Dendritic cell treated with granulocyte-macrophage colony-stimulating factor and Interleukin-4, amounts not matched to agents 40 ng/mL and 50 ng/mL, for 4 days (primary cell): ENCODE data around the gene EVA1B.

Experiments used
- H3K27ac Mint-ChIP-seq: one replicate; pipeline ENCODE4 v1.8.0; 2022; ENCODE audit warnings: mild to moderate bottlenecking, mixed read lengths
- H3K27me3 Mint-ChIP-seq: one replicate; pipeline ENCODE4 v1.8.0; 2022; ENCODE audit warnings: mild to moderate bottlenecking, mixed read lengths
- H3K36me3 Mint-ChIP-seq: one replicate; pipeline ENCODE4 v1.8.0; 2022; ENCODE audit warnings: low read depth, mixed read lengths
- H3K4me1 Mint-ChIP-seq: one replicate; pipeline ENCODE4 v1.8.0; 2022; ENCODE audit warnings: low read depth, mixed read lengths
- H3K4me3 Mint-ChIP-seq: one replicate; pipeline ENCODE4 v1.8.0; 2022; ENCODE audit warnings: mild to moderate bottlenecking, moderate library complexity, mixed read lengths
- H3K9me3 Mint-ChIP-seq: one replicate; pipeline ENCODE4 v1.8.0; 2022; ENCODE audit warnings: mixed read lengths
- intact Hi-C: fragments of 100-400 bp; cut with micrococcal nuclease; formaldehyde crosslinking; loops from one replicate; pipeline ENCODE4 v1.15.0; 2022

Gene EVA1B

GRCh38 chr1:36274201-36274600, 49.2 kb downstream of the EVA1B start:
- H3K27ac Mint-ChIP-seq, result no peak overlapping the region
- no peaks in the 10 kb centered on the region for H3K27me3 Mint-ChIP-seq
- intact Hi-C loops, result no loop called here
- H3K4me1 Mint-ChIP-seq, result no peaks in the 10 kb centered on the region
- no peak overlapping the region for H3K4me3 Mint-ChIP-seq
- H3K9me3 Mint-ChIP-seq, result no peaks in the 10 kb centered on the region
- peaks cover 65% of the 10 kb centered on the region for H3K36me3 Mint-ChIP-seq

GRCh38 chr1:36273024-36273423, 50.4 kb downstream of the EVA1B start:
- H3K27me3 Mint-ChIP-seq, result no peaks in the 10 kb centered on the region
- no peak overlapping the region for H3K27ac Mint-ChIP-seq
- no peaks in the 10 kb centered on the region for H3K9me3 Mint-ChIP-seq
- intact Hi-C loops, result no loop called here
- peaks cover 75% of the 10 kb centered on the region for H3K36me3 Mint-ChIP-seq
- no peaks in the 10 kb centered on the region for H3K4me1 Mint-ChIP-seq
- no peak overlapping the region for H3K4me3 Mint-ChIP-seq
